ENCODE data around the gene ZFYVE28. TPM values are rescaled to one million over a fixed set of nuclear protein-coding genes. Genes with fewer than 3 reads are reported as not detected.

Gene ZFYVE28
- total RNA-seq, 1 experiment from 2014 or later: 19.2 TPM

GRCh38 chr4:2304321-2304876, 114.0 kb downstream of the ZFYVE28 start:
- BruUV-seq (replicated peaks): no TSS peak
- CTCF ChIA-PET: no interaction called here

More at GRCh38 chr4:2304321-2304876, 114.0 kb downstream of the ZFYVE28 start:
- Histone ChIP-seq H3K9me2 (ENCODE audit: insufficient read depth) (no peaks in the 10 kb centered on the region), H2AFZ (ENCODE audit: low read depth, low read length, poor library complexity, severe bottlenecking) (no peak overlapping the region), H3K79me2 (ENCODE audit: insufficient read depth, low read length) (no peaks in the 10 kb centered on the region), H3K4me2 (ENCODE audit: low read length) (no peak overlapping the region), H3K27ac (ENCODE audit: low read depth, low read length) (no peak overlapping the region), H4K20me1 (ENCODE audit: insufficient read depth) (no peaks in the 10 kb centered on the region), H3K4me3 (replicated peaks in 1 of 2; ENCODE audit: low read depth in 1 of 2, low read length in 2 of 2) (no peak overlapping the region), H3K27me3 (ENCODE audit: insufficient read depth, low read length) (no peaks in the 10 kb centered on the region), H3K9ac (ENCODE audit: low read length) (no peak overlapping the region), H3K4me1 (ENCODE audit: control insufficient read depth in 1 of 2, insufficient read depth in 2 of 2, low read length in 2 of 2) (no peaks in the 10 kb centered on the region), H3K9me3 (ENCODE audit: control insufficient read depth in 1 of 2, insufficient read depth in 1 of 2, low read depth in 1 of 2, low read length in 2 of 2) (no peaks in the 10 kb centered on the region), H3K36me3 (ENCODE audit: control insufficient read depth in 1 of 2, insufficient read depth in 2 of 2, low read length in 2 of 2) (no peaks in the 10 kb centered on the region; a peak in 1 of 4 replicates)
- no peak for TF ChIP-seq ZBTB33 (IDR thresholded peaks at IDR 0.05; ENCODE audit: extremely low read depth, insufficient replicate concordance, low read length)
- no peak for TF ChIP-seq ZFX (IDR thresholded peaks at IDR 0.05)
- TF ChIP-seq FOSL1 (IDR thresholded peaks at IDR 0.05; ENCODE audit: low read depth): no peak
- no peak for TF ChIP-seq EGR1 (IDR thresholded peaks at IDR 0.05; ENCODE audit: low read depth)
- no peak for TF ChIP-seq SIN3A (IDR thresholded peaks at IDR 0.05; ENCODE audit: low read depth)
- no peak for TF ChIP-seq ZNF274 (IDR thresholded peaks at IDR 0.05; ENCODE audit: low read depth, low read length)
- TF ChIP-seq SP1 (IDR thresholded peaks at IDR 0.05; ENCODE audit: low read depth): no peak
- no peak for ATAC-seq
- POLR2A ChIA-PET: no interaction called here
- no peak for DNase-seq (ENCODE audit: low read depth, low spot score)
- RAD21 ChIA-PET (ENCODE audit: low non-redundant PET in 1 of 2, low total read pairs in 2 of 2, uncharacterized antibody in 2 of 2, unreplicated experiment in 2 of 2): no interaction called here
- intact Hi-C loops (cut with micrococcal nuclease): no loop called here

Data from HCT116 (cell line).